T47D (cell line): Measurements from ENCODE around the gene KIF12.

Experiments
- DNase-seq, 2 experiments: peaks; one replicate each; pipeline versions ENCODE4 v3.0.0 to v3.0.0-alpha.2; 2011 to 2012; ENCODE audit warnings: low read depth in 1 of 2, low spot score in 1 of 2
- JUND ChIP-seq: IDR thresholded peaks from 2 replicates; pipeline ENCODE4 v1.6.1; 2012; ENCODE audit warnings: low read depth
- in situ Hi-C: cut with HindIII; loops from 2 replicates; pipeline ENCODE4 v1.10.0; 2016; ENCODE audit warnings: low sequenced_read_pairs, low pct_unique_long_range_greater_than_20kb

The KIF12 gene

GRCh38 chr9:114108016-114108833 is 9.1 kb upstream of the KIF12 start:
- no peak for TF ChIP-seq JUND
- in situ Hi-C loops = no loop called here
- peak; percentile 87 to 88 for DNase-seq

GRCh38 chr9:114107286-114108001 is 8.4 kb upstream of the KIF12 start:
- TF ChIP-seq JUND = no peak
- in situ Hi-C loops = no loop called here
- DNase-seq = no peak

GRCh38 chr9:114105236-114105635 is 6.1 kb upstream of the KIF12 start:
- no peak for TF ChIP-seq JUND
- in situ Hi-C loops = no loop called here
- no peak for DNase-seq

- in situ Hi-C loops = no loop called here
- no peak for DNase-seq
- no peak for TF ChIP-seq JUND
Observed at GRCh38 chr9:114102484-114102883, 3.4 kb upstream of the KIF12 start.

GRCh38 chr9:114100536-114100935 is 1.4 kb upstream of the KIF12 start:
- no peak for DNase-seq
- in situ Hi-C loops = no loop called here
- TF ChIP-seq JUND = no peak

GRCh38 chr9:114099669-114100270 is 678 bp upstream of the KIF12 start:
- DNase-seq = peak in 1 of 2 experiments; percentile 61
- in situ Hi-C loops = no loop called here
- TF ChIP-seq JUND = no peak

GRCh38 chr9:114098021-114098935 is 814 bp downstream of the KIF12 start:
- in situ Hi-C loops = no loop called here
- DNase-seq = peak; percentile 77 to 88
- TF ChIP-seq JUND = no peak

GRCh38 chr9:114097613-114098020 is 1.5 kb downstream of the KIF12 start:
- TF ChIP-seq JUND = no peak
- DNase-seq = no peak
- in situ Hi-C loops = no loop called here

GRCh38 chr9:114096866-114097612 is 2.1 kb downstream of the KIF12 start:
- no peak for TF ChIP-seq JUND
- DNase-seq = no peak
- in situ Hi-C loops = no loop called here

GRCh38 chr9:114096041-114096511 is 3.0 kb downstream of the KIF12 start:
- no peak for DNase-seq
- no peak for TF ChIP-seq JUND
- in situ Hi-C loops = no loop called here

GRCh38 chr9:114094971-114095370 is 4.1 kb downstream of the KIF12 start:
- TF ChIP-seq JUND = no peak
- DNase-seq = no peak
- in situ Hi-C loops = no loop called here
